HepG2 (cell line): ENCODE measurements around the gene CMTM8. TPM values are rescaled to one million over a fixed set of nuclear protein-coding genes. Genes with fewer than 3 reads are reported as not detected.

Source experiments
- FOXP1 ChIP-seq, 2 experiments: fragments of 450-650 bp in 1 of 2; IDR thresholded peaks; 2 replicates each; pipeline ENCODE4 v1.6.1; 2017 to 2018; ENCODE audit warnings: antibody characterized with exemption in 1 of 2
- HNF4G ChIP-seq, 2 experiments: sonication (generic) in 1 of 2; formaldehyde crosslinking in 1 of 2; IDR thresholded peaks; 2 replicates each; pipeline versions ENCODE4 v1.4.0 to v1.6.1; 2011 to 2020; ENCODE audit warnings: borderline replicate concordance in 2 of 2, low read depth in 2 of 2, mild to moderate bottlenecking in 2 of 2, low read length in 1 of 2, missing genetic modification reagents in 1 of 2, moderate library complexity in 1 of 2
- ISL2 ChIP-seq: sonication (generic); formaldehyde crosslinking; IDR thresholded peaks from 2 replicates; pipeline ENCODE4 v1.5.0; 2020; ENCODE audit warnings: missing genetic modification reagents
- KLF15 ChIP-seq: sonication (generic); formaldehyde crosslinking; IDR thresholded peaks from 2 replicates; pipeline ENCODE4 v1.8.1; 2023; ENCODE audit warnings: borderline replicate concordance, mild to moderate bottlenecking, inconsistent platforms, missing genetic modification reagents, mixed read lengths
- REST ChIP-seq, 2 experiments: IDR thresholded peaks; 2 replicates each; pipeline ENCODE4 v1.6.1; 2011 to 2012; ENCODE audit warnings: low read length in 2 of 2, borderline replicate concordance in 1 of 2, low read depth in 1 of 2, mild to moderate bottlenecking in 1 of 2, moderate library complexity in 1 of 2
- ZBTB40 ChIP-seq, 2 experiments: fragments of 450-650 bp in 1 of 2; sonication (generic) in 1 of 2; formaldehyde crosslinking in 1 of 2; IDR thresholded peaks; 2 replicates each; pipeline versions ENCODE4 v1.6.1 to v1.8.0; 2016 to 2022; ENCODE audit warnings: antibody characterized with exemption in 1 of 2, mild to moderate bottlenecking in 1 of 2, missing genetic modification reagents in 1 of 2
- ZNF609 ChIP-seq: sonication (generic); formaldehyde crosslinking; IDR thresholded peaks from 2 replicates; pipeline ENCODE4 v1.4.0; 2020; ENCODE audit warnings: mild to moderate bottlenecking, missing genetic modification reagents, borderline replicate concordance
- polyA plus RNA-seq, 8 experiments: library from polyadenylated mRNA; depleted of rRNA in 3 of 8; stranded (reverse) in 7 of 8; unstranded in 1 of 8; fragments of >200 nt; fragmentation: Illumina TruSeq in 4 of 8; extraction: Trizol in 4 of 8; gene quantifications; 2 replicates each; pipeline versions ENCODE4 v1.2.1 to v1.2.3, GENCODE V29; 2011 to 2016; ENCODE audit warnings: low read depth in 4 of 8, missing spikeins in 1 of 8, mixed read lengths in 1 of 8; ENCODE audit not compliant: insufficient read depth in 1 of 8
- total RNA-seq, 5 experiments: library from RNA; depleted of rRNA; stranded (reverse); fragments of >200 nt; fragmentation: Illumina TruSeq; extraction: Trizol; gene quantifications; 2 replicates each; pipeline ENCODE4 v1.2.3, GENCODE V29; 2016; ENCODE audit warnings: low read depth in 1 of 5

Gene CMTM8
- total and polyA plus RNA-seq, 2 of the 13 experiments (the other 11 are each of a cell fraction or from before 2014, with no cell fraction given): 8.9 to 15.8 TPM

GRCh38 chr3:32303977-32304881, 65.7 kb downstream of the CMTM8 start (continued):
- TF ChIP-seq ZBTB40 (IDR thresholded peaks at IDR 0.05) (no peak), ZBTB40 (CRISPR knock-in tag; IDR thresholded peaks at IDR 0.05) (no peak), HNF4G (IDR thresholded peaks at IDR 0.05; ENCODE audit: borderline replicate concordance, low read depth, low read length) (no peak), HNF4G (CRISPR knock-in tag; IDR thresholded peaks at IDR 0.05; ENCODE audit: borderline replicate concordance, low read depth) (no peak), REST (IDR thresholded peaks at IDR 0.05; ENCODE audit: borderline replicate concordance in 1 of 2, low read depth in 1 of 2, low read length in 2 of 2) (0 out of 4 replicates have a peak, but pooled peaks of 1 of the 2 experiments have one; percentile 8), KLF15 (CRISPR knock-in tag) (no peak), FOXP1 (IDR thresholded peaks at IDR 0.05) (no peak), FOXP1 (CRISPR knock-in tag; IDR thresholded peaks at IDR 0.05) (peak; percentile 5; the same call in 1 of the 2 replicates), ISL2 (CRISPR knock-in tag) (peak; percentile 29; the same call in 1 of the 2 replicates), ZNF609 (peak; percentile 46; the same call in 1 of the 2 replicates)
